Upper lobe of right lung (tissue), 1 donor: Measurements from ENCODE around the gene WLS. TPM values are rescaled to one million over a fixed set of nuclear protein-coding genes. Genes with fewer than 3 reads are reported as not detected.

Experiments used
- ATAC-seq: fragments of 200-7000 bp; cut with Tn5 transposase; one replicate; pipeline ENCODE4 v1.9.1; 2020; ENCODE audit warnings: mild to moderate bottlenecking, moderate library complexity
- DNase-seq: peaks from one replicate; pipeline ENCODE4 v3.0.0-alpha.2; 2020
- H3K27ac ChIP-seq: fragments of 200-600 bp; one replicate; pipeline ENCODE4 v1.8.0; 2022
- H3K27me3 ChIP-seq: fragments of 200-600 bp; one replicate; pipeline ENCODE4 v1.8.0; 2022; ENCODE audit warnings: mild to moderate bottlenecking
- H3K36me3 ChIP-seq: fragments of 200-600 bp; one replicate; pipeline ENCODE4 v1.8.0; 2022
- H3K4me1 ChIP-seq: fragments of 200-600 bp; one replicate; pipeline ENCODE4 v1.8.0; 2022
- H3K4me3 ChIP-seq: fragments of 200-600 bp; one replicate; pipeline ENCODE4 v1.8.0; 2022; ENCODE audit warnings: mild to moderate bottlenecking
- H3K9me3 ChIP-seq: fragments of 200-600 bp; one replicate; pipeline ENCODE4 v1.8.0; 2022
- CTCF ChIP-seq: fragments of 200-600 bp; IDR thresholded peaks from one replicate; pipeline ENCODE4 v1.8.0; 2022; ENCODE audit warnings: antibody characterized with exemption
- intact Hi-C: fragments of 100-400 bp; cut with DNase I; formaldehyde crosslinking; loops from one replicate; pipeline ENCODE4 v1.11.0; 2022
- total RNA-seq: library from RNA; stranded (reverse); fragmentation: NEBNext Ultra II Directional; extraction: Animal tissue kit (Norgen Biotek cat#: 25700); gene quantifications from one replicate; pipeline ENCODE4 v1.2.1, GENCODE V29; 2021
- donor health status: DM: no; HTN: yes; CAD: no; lungs with severe emphysema.

WLS gene
- total RNA-seq, 1 donor from 2014 or later: 89.8 TPM

- no peak for DNase-seq
- ATAC-seq: no peak
Measured at GRCh38 chr1:68227598-68227997, 4.7 kb downstream of the WLS start.

DNA sequence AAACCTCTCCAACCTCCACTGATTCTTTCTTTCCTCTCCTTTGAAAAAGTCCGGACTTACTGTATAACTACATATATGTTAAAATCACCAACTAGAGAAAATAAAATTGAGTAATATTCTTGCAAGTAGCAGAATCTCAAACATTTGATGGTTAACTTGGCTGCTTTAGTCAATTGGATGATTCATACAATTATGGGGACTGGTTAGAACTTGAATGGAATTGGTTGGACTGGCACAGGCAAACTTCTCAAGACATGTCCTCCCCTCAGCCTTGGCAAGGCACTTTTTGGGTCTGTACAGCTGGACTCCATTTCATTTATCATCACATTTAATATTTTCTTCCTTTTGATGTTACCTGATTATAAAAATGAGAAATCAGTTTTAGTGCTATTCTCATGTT, 6.5 kb downstream of the WLS start:
- intact Hi-C loops: no loop called here
- TF ChIP-seq CTCF: no peak
- no peak overlapping the region for H3K27ac ChIP-seq
- H3K4me3 ChIP-seq: no peak overlapping the region
- ATAC-seq: no peak
- H3K27me3 ChIP-seq: no peaks in the 10 kb centered on the region
- no peaks in the 10 kb centered on the region for H3K9me3 ChIP-seq
- no peaks in the 10 kb centered on the region for H3K36me3 ChIP-seq
- H3K4me1 ChIP-seq: peaks cover 4% of the 10 kb centered on the region
- DNase-seq: no peak

More at GRCh38 chr1:68227598-68227997, 4.7 kb downstream of the WLS start:
- Histone ChIP-seq H3K27ac (no peak overlapping the region), H3K36me3 (no peaks in the 10 kb centered on the region), H3K9me3 (no peaks in the 10 kb centered on the region), H3K4me3 (no peak overlapping the region), H3K4me1 (no peaks in the 10 kb centered on the region), H3K27me3 (no peaks in the 10 kb centered on the region)
- intact Hi-C loops: no loop called here
- TF ChIP-seq CTCF: no peak

GRCh38 chr1:68223687-68224086, 8.6 kb downstream of the WLS start:
- ATAC-seq (no peak), DNase-seq (no peak)
- no peak for TF ChIP-seq CTCF
- H3K36me3 ChIP-seq: no peaks in the 10 kb centered on the region
- H3K9me3 ChIP-seq: no peaks in the 10 kb centered on the region
- no peak overlapping the region for H3K4me3 ChIP-seq
- intact Hi-C loops: no loop called here
- no peaks in the 10 kb centered on the region for H3K27me3 ChIP-seq
- H3K27ac ChIP-seq: no peak overlapping the region
- H3K4me1 ChIP-seq: peaks cover 4% of the 10 kb centered on the region

DNA sequence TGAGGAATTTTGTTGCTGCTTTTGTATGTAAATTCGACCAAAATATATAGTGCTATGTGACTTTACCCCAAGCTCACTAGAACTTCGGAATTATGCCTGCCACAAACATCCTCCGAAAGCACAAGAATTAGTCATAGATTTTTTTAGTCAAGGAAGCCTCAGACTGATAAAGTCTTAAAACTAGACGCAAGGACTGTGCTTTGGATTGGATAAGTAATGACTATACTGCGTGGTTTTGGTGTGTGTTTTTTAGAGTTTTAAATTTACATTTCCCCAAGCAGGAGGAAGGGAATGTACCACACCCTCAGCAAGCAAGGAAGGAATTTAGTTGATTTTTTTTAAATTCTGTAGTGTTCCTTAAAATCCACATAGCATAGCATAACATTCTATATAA, 10.3 kb downstream of the WLS start:
- no peaks in the 10 kb centered on the region for H3K36me3 ChIP-seq
- TF ChIP-seq CTCF: no peak
- DNase-seq: no peak
- peaks cover 4% of the 10 kb centered on the region for H3K4me1 ChIP-seq
- intact Hi-C loops: no loop called here
- H3K4me3 ChIP-seq: no peak overlapping the region
- H3K27me3 ChIP-seq: no peaks in the 10 kb centered on the region
- no peaks in the 10 kb centered on the region for H3K9me3 ChIP-seq
- ATAC-seq: no peak
- H3K27ac ChIP-seq: no peak overlapping the region

DNA sequence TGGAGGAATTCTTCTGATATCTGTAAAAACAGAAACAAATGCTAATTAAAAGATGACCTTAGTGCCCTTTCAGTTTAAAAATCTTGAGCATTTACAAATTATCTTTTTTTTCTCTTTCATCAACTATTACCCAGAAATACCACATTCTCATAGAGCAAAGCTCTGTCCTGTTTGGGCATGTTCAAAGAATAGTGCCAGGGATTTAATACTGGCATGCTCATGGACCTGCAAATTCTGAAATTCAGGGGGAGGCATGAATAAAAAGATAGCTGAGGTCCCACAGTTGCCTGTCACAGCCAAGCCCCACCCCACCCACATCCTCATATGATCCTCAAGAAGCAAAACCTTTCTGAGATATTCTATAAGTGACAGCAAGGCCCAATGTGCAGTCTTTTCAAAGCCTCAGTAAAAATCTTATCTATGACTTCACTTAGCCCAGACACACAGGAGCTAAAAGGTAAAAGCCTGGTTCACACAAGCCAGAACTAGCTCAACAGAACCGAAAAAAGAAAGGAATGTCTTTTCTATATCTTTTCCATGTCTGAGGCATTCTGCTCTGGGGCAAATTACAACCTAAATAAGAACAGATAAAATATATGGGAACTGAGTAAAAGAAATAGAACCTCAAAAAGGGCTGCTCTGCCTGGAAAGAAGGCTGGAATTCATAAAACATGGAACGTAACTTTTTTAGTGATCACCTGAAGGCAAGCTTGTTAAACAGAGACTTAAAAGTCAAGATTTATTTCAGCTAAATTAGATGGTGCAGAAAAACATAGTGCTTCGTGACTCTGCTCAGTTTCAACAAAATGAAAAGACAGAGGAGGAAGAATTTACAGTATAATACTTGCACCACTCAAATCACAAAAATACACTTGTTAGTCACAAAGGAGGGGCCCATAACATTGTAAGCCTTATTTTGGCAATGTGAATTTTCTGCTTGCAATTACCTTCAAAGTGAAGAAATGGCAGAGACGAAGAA, 11.0 kb downstream of the WLS start:
- H3K4me3 ChIP-seq: no peak overlapping the region
- ATAC-seq (no peak), DNase-seq (no peak)
- TF ChIP-seq CTCF: no peak
- H3K4me1 ChIP-seq: peaks cover 7% of the 10 kb centered on the region
- intact Hi-C loops: no loop called here
- H3K36me3 ChIP-seq: no peaks in the 10 kb centered on the region
- no peaks in the 10 kb centered on the region for H3K27me3 ChIP-seq
- no peaks in the 10 kb centered on the region for H3K9me3 ChIP-seq
- no peak overlapping the region for H3K27ac ChIP-seq
